Esophagus (tissue), 2 donors: Measurements from ENCODE around the gene METRNL. TPM values are rescaled to one million over a fixed set of nuclear protein-coding genes. Genes with fewer than 3 reads are reported as not detected.

Experiments
- H3K27ac ChIP-seq, 2 donors: one replicate each; pipeline ENCODE4 v1.5.1; 2013; ENCODE audit warnings: low read depth in 2 of 2, mild to moderate bottlenecking in 2 of 2, inconsistent platforms in 1 of 2, low read length in 1 of 2, moderate library complexity in 1 of 2
- H3K27me3 ChIP-seq, 2 donors: one replicate each; pipeline ENCODE4 v1.6.1; 2013; ENCODE audit warnings: low read length in 2 of 2, control low read depth in 1 of 2, mild to moderate bottlenecking in 1 of 2; ENCODE audit not compliant: insufficient read depth in 2 of 2, control insufficient read depth in 1 of 2
- H3K36me3 ChIP-seq, 2 donors: one replicate each; pipeline ENCODE4 v1.6.1; 2013; ENCODE audit warnings: low read length in 1 of 2; ENCODE audit not compliant: control insufficient read depth in 2 of 2, insufficient read depth in 2 of 2
- H3K4me1 ChIP-seq, 2 donors: one replicate each; pipeline ENCODE4 v1.6.1; 2013; ENCODE audit warnings: low read length in 1 of 2; ENCODE audit not compliant: control insufficient read depth in 2 of 2, insufficient read depth in 2 of 2
- H3K4me3 ChIP-seq, 2 donors: one replicate each; pipeline ENCODE4 v1.5.1; 2013; ENCODE audit warnings: low read length in 2 of 2, mild to moderate bottlenecking in 2 of 2, low read depth in 1 of 2, moderate library complexity in 1 of 2
- H3K9me3 ChIP-seq, 2 donors: one replicate each; pipeline ENCODE4 v1.6.1; 2013; ENCODE audit warnings: mild to moderate bottlenecking in 2 of 2, low read depth in 1 of 2, low read length in 1 of 2, moderate library complexity in 1 of 2; ENCODE audit not compliant: control insufficient read depth in 2 of 2, insufficient read depth in 1 of 2
- WGBS, 2 donors: extraction: QIAGEN DNeasy Blood & Tissue Kit; methylation state at CpG; one replicate each; pipeline ENCODE4 v1.1.7; 2013; 5-methylcytosine and 5-hydroxymethylcytosine counted together
- polyA plus RNA-seq, 2 donors: library from polyadenylated mRNA; stranded (reverse); fragments of 200-250 nt; gene quantifications; one replicate each; pipeline ENCODE4 v1.2.3, GENCODE V29; 2013
- donor health status: healthy with polysubstance abuse.
- donor health status: Bipolar disorder and iron deficiency.

Gene METRNL
- polyA plus RNA-seq, 2 donors, result 143 to 169 TPM

- Histone ChIP-seq H3K36me3 (peaks cover 13 to 48% of the 10 kb centered on the region in 2 donors), H3K27ac (no peak overlapping the region), H3K4me1 (peaks cover 9 to 42% of the 10 kb centered on the region in 2 donors), H3K27me3 (no peaks in the 10 kb centered on the region), H3K4me3 (no peak overlapping the region), H3K9me3 (peaks cover 0 to 6% of the 10 kb centered on the region in 2 donors)
- WGBS, 2 donors, result 95 to 96% methylated on average over 32 of the region's 32 CpGs
Measured at GRCh38 chr17:83094291-83094690, 14.9 kb downstream of the METRNL start.

- peaks cover 13 to 46% of the 10 kb centered on the region in 2 donors for H3K36me3 ChIP-seq
- no peaks in the 10 kb centered on the region for H3K27me3 ChIP-seq
- H3K4me3 ChIP-seq, result no peak overlapping the region
- peaks cover 0 to 6% of the 10 kb centered on the region in 2 donors for H3K9me3 ChIP-seq
- 92 to 93% methylated on average over 23 of the region's 23 CpGs for WGBS, 2 donors
- peaks cover 12 to 44% of the 10 kb centered on the region in 2 donors for H3K4me1 ChIP-seq
- H3K27ac ChIP-seq, result no peak overlapping the region
Measured at GRCh38 chr17:83095016-83095415, 15.6 kb downstream of the METRNL start.

- H3K9me3 ChIP-seq, result peaks cover 0 to 6% of the 10 kb centered on the region in 2 donors
- H3K36me3 ChIP-seq, result peaks cover 13 to 38% of the 10 kb centered on the region in 2 donors
- WGBS, 2 donors, result 72% methylated on average over 26 of the region's 26 CpGs
- H3K27me3 ChIP-seq, result no peaks in the 10 kb centered on the region
- peak overlapping the region; percentile 45 to 80 for H3K27ac ChIP-seq
- peaks cover 7 to 38% of the 10 kb centered on the region in 2 donors for H3K4me1 ChIP-seq
- H3K4me3 ChIP-seq, result no peak overlapping the region
Measured at GRCh38 chr17:83096401-83097224, 17.2 kb downstream of the METRNL start.

GRCh38 chr17:83097831-83098230 is 18.4 kb downstream of the METRNL start:
- WGBS, 2 donors, result 60 to 63% methylated on average over 14 of the region's 14 CpGs
- Histone ChIP-seq H3K36me3 (peaks cover 13 to 35% of the 10 kb centered on the region in 2 donors), H3K4me1 (peaks cover 7 to 42% of the 10 kb centered on the region in 2 donors)

GRCh38 chr17:83098241-83099085 is 19.1 kb downstream of the METRNL start:
- WGBS, 2 donors, result 45 to 52% methylated on average over 30 to 31 of the region's 31 CpGs
- H3K36me3 ChIP-seq, result peaks cover 13 to 29% of the 10 kb centered on the region in 2 donors
- H3K9me3 ChIP-seq, result peaks cover 0 to 6% of the 10 kb centered on the region in 2 donors
- no peak overlapping the region for H3K27ac ChIP-seq
- no peaks in the 10 kb centered on the region for H3K27me3 ChIP-seq
- peaks cover 7 to 41% of the 10 kb centered on the region in 2 donors for H3K4me1 ChIP-seq
- H3K4me3 ChIP-seq, result no peak overlapping the region

More at GRCh38 chr17:83097831-83098230, 18.4 kb downstream of the METRNL start:
- no peak overlapping the region for H3K27ac ChIP-seq
- H3K4me3 ChIP-seq, result no peak overlapping the region
- peaks cover 0 to 6% of the 10 kb centered on the region in 2 donors for H3K9me3 ChIP-seq
- H3K27me3 ChIP-seq, result no peaks in the 10 kb centered on the region

- H3K4me3 ChIP-seq, result no peak overlapping the region
- 42 to 53% methylated on average over 12 of the region's 12 CpGs for WGBS, 2 donors
- no peaks in the 10 kb centered on the region for H3K27me3 ChIP-seq
- peaks cover 13 to 22% of the 10 kb centered on the region in 2 donors for H3K36me3 ChIP-seq
- no peak overlapping the region for H3K27ac ChIP-seq
- H3K9me3 ChIP-seq, result peaks cover 0 to 3% of the 10 kb centered on the region in 2 donors
- peaks cover 7 to 41% of the 10 kb centered on the region in 2 donors for H3K4me1 ChIP-seq
Measured at GRCh38 chr17:83099086-83099555, 19.7 kb downstream of the METRNL start.

GRCh38 chr17:83099570-83100181 is 20.3 kb downstream of the METRNL start:
- 5 to 8% methylated on average over 33 to 34 of the region's 34 CpGs for WGBS, 2 donors
- H3K27ac ChIP-seq, result peak overlapping the region in 1 of 2 donors; percentile 6
- peaks cover 12 to 18% of the 10 kb centered on the region in 2 donors for H3K36me3 ChIP-seq
- peaks cover 7 to 41% of the 10 kb centered on the region in 2 donors for H3K4me1 ChIP-seq
- H3K27me3 ChIP-seq, result no peaks in the 10 kb centered on the region
- no peak overlapping the region for H3K4me3 ChIP-seq
- H3K9me3 ChIP-seq, result peaks cover 0 to 3% of the 10 kb centered on the region in 2 donors

- Histone ChIP-seq H3K9me3 (peaks cover 0 to 3% of the 10 kb centered on the region in 2 donors), H3K4me1 (peaks cover 7 to 41% of the 10 kb centered on the region in 2 donors), H3K4me3 (no peak overlapping the region), H3K27ac (peak overlapping the region in 1 of 2 donors; percentile 36), H3K36me3 (peaks cover 7 to 12% of the 10 kb centered on the region in 2 donors), H3K27me3 (no peaks in the 10 kb centered on the region)
- WGBS, 2 donors, result 17 to 20% methylated on average over 23 to 24 of the region's 24 CpGs
Measured at GRCh38 chr17:83100220-83100852, 20.9 kb downstream of the METRNL start.
